AG04450 (cell line): ENCODE results near the gene ANKRD13C. TPM values are rescaled to one million over a fixed set of nuclear protein-coding genes. Genes with fewer than 3 reads are reported as not detected.
"Not testable (repeated sequence)": the region's sequence is repeated elsewhere in the genome, so short reads cannot be mapped to it uniquely, and the experiment has no call there.

Experiments
- CTCF ChIA-PET: fragments of 300-600, 350-600 bp; formaldehyde crosslinking; extraction: SDS; loops from one replicate; lab custom pipeline; 2022; ENCODE audit warnings: antibody characterized with exemption, inconsistent platforms; lab: Charles Lee
- POLR2A ChIA-PET: fragments of 350-600 bp; formaldehyde crosslinking; extraction: SDS; loops from one replicate; lab custom pipeline; 2021; ENCODE audit warnings: antibody characterized with exemption, inconsistent platforms; lab: Yijun Ruan, JAX
- DNase-seq: peaks from one replicate; pipeline ENCODE4 v3.0.0-alpha.2; 2011; ENCODE audit warnings: low read depth, low spot score
- H3K27ac ChIP-seq: one replicate; pipeline ENCODE4 v1.5.1; 2012; ENCODE audit warnings: low read depth, low read length, control low read depth
- H3K27me3 ChIP-seq: one replicate; pipeline ENCODE4 v1.6.0; 2012; ENCODE audit warnings: low read length; ENCODE audit not compliant: control insufficient read depth, insufficient read depth
- H3K4me3 ChIP-seq: 2 replicates; pipeline ENCODE4 v1.5.1; 2011; ENCODE audit warnings: mild to moderate bottlenecking, low read depth, low read length, control low read depth
- H3K9me3 ChIP-seq: 2 replicates; pipeline ENCODE4 v1.5.1; 2012; ENCODE audit warnings: low read length; ENCODE audit not compliant: control insufficient read depth, insufficient read depth
- CTCF ChIP-seq: IDR thresholded peaks from 2 replicates; pipeline ENCODE4 v1.5.1; 2011; ENCODE audit warnings: low read depth, low read length, control low read depth, inconsistent platforms
- polyA plus RNA-seq: library from polyadenylated mRNA; depleted of rRNA; stranded (reverse); fragments of >200 nt; gene quantifications from 2 replicates; pipeline ENCODE4 v1.2.3, GENCODE V29; 2011

ANKRD13C gene
- polyA plus RNA-seq, 1 experiment: 18.1 TPM

- POLR2A ChIA-PET: no interaction called here
- Histone ChIP-seq H3K27me3 (no peaks in the 10 kb centered on the region), H3K9me3 (no peaks in the 10 kb centered on the region), H3K27ac (no peak overlapping the region), H3K4me3 (no peak overlapping the region)
- TF ChIP-seq CTCF: no peak
- CTCF ChIA-PET: no interaction called here
- DNase-seq: no peak
Measured at GRCh38 chr1:70384542-70384941, 30.0 kb upstream of the ANKRD13C start.

- no peak overlapping the region for H3K27ac ChIP-seq
- no peak for TF ChIP-seq CTCF
- ChIA-PET POLR2A (no interaction called here), CTCF (no interaction called here)
- no peak overlapping the region for H3K4me3 ChIP-seq
- no peak for DNase-seq
- no peaks in the 10 kb centered on the region for H3K9me3 ChIP-seq
- no peaks in the 10 kb centered on the region for H3K27me3 ChIP-seq
Measured at GRCh38 chr1:70383483-70383882, 29.0 kb upstream of the ANKRD13C start.

DNA sequence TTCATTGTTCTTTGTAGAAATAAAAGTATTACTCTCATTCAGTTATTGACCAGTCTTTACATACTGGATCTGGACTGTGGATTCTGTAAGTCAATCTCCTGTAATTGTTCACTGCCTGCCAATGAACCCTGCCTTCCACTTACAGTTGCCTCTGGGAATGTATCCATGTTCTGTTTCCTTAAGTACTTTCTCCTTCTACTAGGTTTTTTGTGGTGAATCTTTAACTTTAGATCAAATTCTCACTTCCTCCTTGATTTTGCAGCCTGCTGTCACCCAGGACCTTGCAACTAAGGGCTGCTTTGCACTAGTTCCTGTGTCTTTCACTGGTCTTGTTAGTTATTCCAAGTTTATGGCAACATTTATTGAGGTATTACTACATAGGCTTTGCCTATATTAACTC is 28.2 kb upstream of the ANKRD13C start:
- no peaks in the 10 kb centered on the region for H3K9me3 ChIP-seq
- H3K27me3 ChIP-seq: no peaks in the 10 kb centered on the region
- H3K4me3 ChIP-seq: no peak overlapping the region
- TF ChIP-seq CTCF: no peak
- ChIA-PET POLR2A (no interaction called here), CTCF (no interaction called here)
- H3K27ac ChIP-seq: no peak overlapping the region
- no peak for DNase-seq

DNA sequence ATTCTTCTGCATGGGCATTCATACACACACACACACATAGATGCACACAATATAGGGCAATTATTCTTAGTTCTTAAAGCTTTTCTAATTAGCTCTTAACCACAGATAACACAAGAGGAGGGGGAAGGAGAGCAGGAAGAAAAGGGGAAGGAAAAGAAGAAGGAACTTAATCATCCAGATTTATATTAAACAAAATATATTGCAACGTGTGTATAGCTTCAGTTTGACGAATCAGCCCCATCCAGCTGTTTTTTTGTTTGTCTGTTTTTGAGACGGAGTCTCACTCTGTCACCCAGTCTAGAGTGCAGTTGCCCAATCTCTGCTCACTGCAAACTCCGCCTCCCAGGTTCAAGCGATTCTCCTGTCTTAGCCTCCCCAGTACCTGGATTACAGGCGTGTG is 21.7 kb upstream of the ANKRD13C start:
- DNase-seq: no peak
- Histone ChIP-seq H3K4me3 (no peak overlapping the region), H3K27ac (no peak overlapping the region), H3K27me3 (no peaks in the 10 kb centered on the region), H3K9me3 (no peaks in the 10 kb centered on the region)
- CTCF ChIA-PET: interaction anchor here (0.5 kb wide), 1 partner anchor 11 kb away, joined by 3 read pairs; no protein-coding TSS in a partner anchor
- TF ChIP-seq CTCF: no peak
- POLR2A ChIA-PET: no interaction called here

- H3K4me3 ChIP-seq, H3K27me3 ChIP-seq, H3K27ac ChIP-seq, POLR2A ChIA-PET, H3K9me3 ChIP-seq, DNase-seq, CTCF ChIA-PET: not testable (repeated sequence)
Measured at GRCh38 chr1:70373580-70373979, 19.1 kb upstream of the ANKRD13C start.

DNA sequence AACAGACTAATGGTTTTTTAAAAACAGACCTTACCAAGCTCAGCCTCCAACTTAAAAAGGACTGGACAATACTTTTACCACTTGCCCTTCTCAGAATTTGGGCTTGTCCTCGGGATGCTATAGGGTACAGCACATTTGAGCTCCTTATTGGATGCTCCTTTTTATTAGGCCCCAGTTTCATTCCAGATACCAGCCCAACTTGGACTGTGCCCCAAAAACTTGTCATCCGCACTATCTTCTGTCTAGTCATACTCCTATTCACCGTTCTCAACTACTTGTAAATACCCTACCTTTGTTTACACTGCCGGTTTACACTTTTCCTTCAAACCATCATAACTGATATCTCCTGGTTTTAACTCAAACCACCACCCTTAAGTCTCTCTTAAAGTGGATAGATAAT is 17.9 kb upstream of the ANKRD13C start:
- Histone ChIP-seq H3K4me3 (no peak overlapping the region), H3K9me3 (no peaks in the 10 kb centered on the region), H3K27me3 (no peaks in the 10 kb centered on the region), H3K27ac (no peak overlapping the region)
- CTCF ChIA-PET: no interaction called here
- no peak for TF ChIP-seq CTCF
- POLR2A ChIA-PET: no interaction called here
- no peak for DNase-seq

GRCh38 chr1:70371586-70371985 is 17.1 kb upstream of the ANKRD13C start:
- DNase-seq, H3K9me3 ChIP-seq, H3K27me3 ChIP-seq, POLR2A ChIA-PET, CTCF ChIA-PET, H3K4me3 ChIP-seq, H3K27ac ChIP-seq: not testable (repeated sequence)

GRCh38 chr1:70367397-70367796 is 12.9 kb upstream of the ANKRD13C start:
- DNase-seq, H3K4me3 ChIP-seq, H3K27ac ChIP-seq, POLR2A ChIA-PET, H3K27me3 ChIP-seq, H3K9me3 ChIP-seq, CTCF ChIA-PET: not testable (repeated sequence)
